Retinal pigment epithelial cell (primary cell): ENCODE data around the gene GTPBP4.

Experiments used
- DNase-seq: peaks from one replicate; pipeline ENCODE4 v3.0.0-alpha.2; 2010; ENCODE audit warnings: low read depth
- H3K4me3 ChIP-seq: 2 replicates; pipeline ENCODE4 v1.5.1; 2011; ENCODE audit warnings: mild to moderate bottlenecking, low read length, control low read depth, moderate library complexity
- CTCF ChIP-seq: conservative IDR thresholded peaks from 2 replicates; pipeline ENCODE4 v1.5.1; 2011; ENCODE audit warnings: low read depth, low read length, control low read depth, inconsistent platforms

GTPBP4 gene

GRCh38 chr10:966466-967235 lies 21.6 kb upstream of the GTPBP4 start:
- no peak for TF ChIP-seq CTCF
- no peak for DNase-seq
- no peak overlapping the region for H3K4me3 ChIP-seq

- no peak overlapping the region for H3K4me3 ChIP-seq
- TF ChIP-seq CTCF, result no peak
- DNase-seq, result no peak
Measured at GRCh38 chr10:968546-969199, 19.6 kb upstream of the GTPBP4 start.

- no peak for TF ChIP-seq CTCF
- no peak for DNase-seq
- H3K4me3 ChIP-seq, result no peak overlapping the region
Measured at GRCh38 chr10:969473-970150, 18.6 kb upstream of the GTPBP4 start.

GRCh38 chr10:970311-971149 lies 17.7 kb upstream of the GTPBP4 start:
- TF ChIP-seq CTCF, result no peak

GRCh38 chr10:971150-971542 lies 17.1 kb upstream of the GTPBP4 start:
- no peak for TF ChIP-seq CTCF
- DNase-seq, result no peak
- H3K4me3 ChIP-seq, result no peak overlapping the region

More at GRCh38 chr10:970311-971149, 17.7 kb upstream of the GTPBP4 start:
- DNase-seq, result no peak
- H3K4me3 ChIP-seq, result peak overlapping the region; percentile 23

GRCh38 chr10:971613-972012 lies 16.6 kb upstream of the GTPBP4 start:
- no peak for DNase-seq
- H3K4me3 ChIP-seq, result no peak overlapping the region
- TF ChIP-seq CTCF, result no peak
